SK-N-SH treated with all-trans-retinoic acid at 6 μM for 48 hours (cell line): ENCODE data around the gene SLX9.

Source experiments
- ESRRG ChIP-seq: fragments of 250-450 bp; sonication (Bioruptor Pico); IDR thresholded peaks from 2 replicates; pipeline ENCODE4 v1.6.1; 2021; ENCODE audit warnings: mild to moderate bottlenecking
- RARB ChIP-seq: fragments of 250-450 bp; sonication (Bioruptor Pico); IDR thresholded peaks from 2 replicates; pipeline ENCODE4 v1.8.0; 2021; ENCODE audit warnings: mild to moderate bottlenecking, moderate library complexity
- TOX ChIP-seq: fragments of 250-450 bp; sonication (Bioruptor Pico); IDR thresholded peaks from 2 replicates; pipeline ENCODE4 v1.8.0; 2021; ENCODE audit warnings: mild to moderate bottlenecking, moderate library complexity, borderline replicate concordance
- ZFP30 ChIP-seq: fragments of 450-650 bp; formaldehyde crosslinking; IDR thresholded peaks from 2 replicates; pipeline ENCODE4 v1.5.0; 2022; ENCODE audit warnings: mild to moderate bottlenecking, moderate library complexity
- ZNF70 ChIP-seq: fragments of 450-650 bp; formaldehyde crosslinking; IDR thresholded peaks from 2 replicates; pipeline ENCODE4 v1.5.0; 2020; ENCODE audit warnings: mild to moderate bottlenecking, moderate library complexity
- ZNF8 ChIP-seq: fragments of 450-650 bp; formaldehyde crosslinking; IDR thresholded peaks from 2 replicates; pipeline ENCODE4 v1.5.0; 2020; ENCODE audit warnings: mild to moderate bottlenecking, moderate library complexity
- TF ChIP-seq, protein P1 (sequence below): fragments of 250-450 bp; sonication (Bioruptor Pico); IDR thresholded peaks from 2 replicates; pipeline ENCODE4 v1.8.0; 2020; ENCODE audit warnings: mild to moderate bottlenecking, moderate library complexity, borderline replicate concordance
- TF ChIP-seq, protein P2 (sequence below): fragments of 250-450 bp; sonication (Bioruptor Pico); IDR thresholded peaks from 2 replicates; pipeline ENCODE4 v1.5.0; 2020; ENCODE audit warnings: mild to moderate bottlenecking, moderate library complexity

DNA sequence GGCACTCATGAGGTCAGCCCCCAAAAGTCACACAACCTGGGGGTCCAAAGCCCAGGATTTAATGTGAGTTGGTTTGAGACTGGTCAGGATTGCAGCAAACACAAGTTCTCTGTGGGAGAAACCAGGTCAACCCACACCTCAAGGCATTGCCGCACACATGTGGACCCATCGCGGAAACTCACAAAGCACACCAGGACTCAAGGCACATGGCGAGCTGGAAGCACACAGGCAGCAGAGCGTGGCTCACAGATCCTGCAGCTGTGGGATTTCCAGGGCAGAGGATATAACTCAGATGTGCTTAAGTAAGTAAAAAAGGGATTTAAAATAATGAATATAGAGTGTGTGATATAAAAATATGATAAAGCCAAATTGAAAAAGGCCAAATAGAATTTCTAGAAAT lies 82.9 kb downstream of the SLX9 start:
- TF ChIP-seq, protein P1, sequence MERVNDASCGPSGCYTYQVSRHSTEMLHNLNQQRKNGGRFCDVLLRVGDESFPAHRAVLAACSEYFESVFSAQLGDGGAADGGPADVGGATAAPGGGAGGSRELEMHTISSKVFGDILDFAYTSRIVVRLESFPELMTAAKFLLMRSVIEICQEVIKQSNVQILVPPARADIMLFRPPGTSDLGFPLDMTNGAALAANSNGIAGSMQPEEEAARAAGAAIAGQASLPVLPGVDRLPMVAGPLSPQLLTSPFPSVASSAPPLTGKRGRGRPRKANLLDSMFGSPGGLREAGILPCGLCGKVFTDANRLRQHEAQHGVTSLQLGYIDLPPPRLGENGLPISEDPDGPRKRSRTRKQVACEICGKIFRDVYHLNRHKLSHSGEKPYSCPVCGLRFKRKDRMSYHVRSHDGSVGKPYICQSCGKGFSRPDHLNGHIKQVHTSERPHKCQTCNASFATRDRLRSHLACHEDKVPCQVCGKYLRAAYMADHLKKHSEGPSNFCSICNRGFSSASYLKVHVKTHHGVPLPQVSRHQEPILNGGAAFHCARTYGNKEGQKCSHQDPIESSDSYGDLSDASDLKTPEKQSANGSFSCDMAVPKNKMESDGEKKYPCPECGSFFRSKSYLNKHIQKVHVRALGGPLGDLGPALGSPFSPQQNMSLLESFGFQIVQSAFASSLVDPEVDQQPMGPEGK: no peak
- TF ChIP-seq TOX (CRISPR knock-in tag) (no peak), ZFP30 (CRISPR knock-in tag) (no peak), RARB (CRISPR knock-in tag) (no peak), ESRRG (no peak), ZNF8 (CRISPR knock-in tag) (no peak), ZNF70 (CRISPR knock-in tag) (no peak)
- TF ChIP-seq, protein P2, sequence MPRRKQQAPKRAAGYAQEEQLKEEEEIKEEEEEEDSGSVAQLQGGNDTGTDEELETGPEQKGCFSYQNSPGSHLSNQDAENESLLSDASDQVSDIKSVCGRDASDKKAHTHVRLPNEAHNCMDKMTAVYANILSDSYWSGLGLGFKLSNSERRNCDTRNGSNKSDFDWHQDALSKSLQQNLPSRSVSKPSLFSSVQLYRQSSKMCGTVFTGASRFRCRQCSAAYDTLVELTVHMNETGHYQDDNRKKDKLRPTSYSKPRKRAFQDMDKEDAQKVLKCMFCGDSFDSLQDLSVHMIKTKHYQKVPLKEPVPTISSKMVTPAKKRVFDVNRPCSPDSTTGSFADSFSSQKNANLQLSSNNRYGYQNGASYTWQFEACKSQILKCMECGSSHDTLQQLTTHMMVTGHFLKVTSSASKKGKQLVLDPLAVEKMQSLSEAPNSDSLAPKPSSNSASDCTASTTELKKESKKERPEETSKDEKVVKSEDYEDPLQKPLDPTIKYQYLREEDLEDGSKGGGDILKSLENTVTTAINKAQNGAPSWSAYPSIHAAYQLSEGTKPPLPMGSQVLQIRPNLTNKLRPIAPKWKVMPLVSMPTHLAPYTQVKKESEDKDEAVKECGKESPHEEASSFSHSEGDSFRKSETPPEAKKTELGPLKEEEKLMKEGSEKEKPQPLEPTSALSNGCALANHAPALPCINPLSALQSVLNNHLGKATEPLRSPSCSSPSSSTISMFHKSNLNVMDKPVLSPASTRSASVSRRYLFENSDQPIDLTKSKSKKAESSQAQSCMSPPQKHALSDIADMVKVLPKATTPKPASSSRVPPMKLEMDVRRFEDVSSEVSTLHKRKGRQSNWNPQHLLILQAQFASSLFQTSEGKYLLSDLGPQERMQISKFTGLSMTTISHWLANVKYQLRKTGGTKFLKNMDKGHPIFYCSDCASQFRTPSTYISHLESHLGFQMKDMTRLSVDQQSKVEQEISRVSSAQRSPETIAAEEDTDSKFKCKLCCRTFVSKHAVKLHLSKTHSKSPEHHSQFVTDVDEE (CRISPR knock-in tag): no peak
